GM21576 (cell line): ENCODE results near the gene YWHAQ.
A peak's percentile ranks its signal among the peaks of the same experiment; 100 is the strongest.

Experiments used
- ATAC-seq: cut with Tn5 transposase; IDR thresholded peaks from one replicate; pipeline ENCODE4 v1.9.1; 2021; ENCODE audit warnings: mild to moderate bottlenecking, moderate library complexity; ENCODE audit not compliant: unreplicated experiment

Gene YWHAQ

DNA sequence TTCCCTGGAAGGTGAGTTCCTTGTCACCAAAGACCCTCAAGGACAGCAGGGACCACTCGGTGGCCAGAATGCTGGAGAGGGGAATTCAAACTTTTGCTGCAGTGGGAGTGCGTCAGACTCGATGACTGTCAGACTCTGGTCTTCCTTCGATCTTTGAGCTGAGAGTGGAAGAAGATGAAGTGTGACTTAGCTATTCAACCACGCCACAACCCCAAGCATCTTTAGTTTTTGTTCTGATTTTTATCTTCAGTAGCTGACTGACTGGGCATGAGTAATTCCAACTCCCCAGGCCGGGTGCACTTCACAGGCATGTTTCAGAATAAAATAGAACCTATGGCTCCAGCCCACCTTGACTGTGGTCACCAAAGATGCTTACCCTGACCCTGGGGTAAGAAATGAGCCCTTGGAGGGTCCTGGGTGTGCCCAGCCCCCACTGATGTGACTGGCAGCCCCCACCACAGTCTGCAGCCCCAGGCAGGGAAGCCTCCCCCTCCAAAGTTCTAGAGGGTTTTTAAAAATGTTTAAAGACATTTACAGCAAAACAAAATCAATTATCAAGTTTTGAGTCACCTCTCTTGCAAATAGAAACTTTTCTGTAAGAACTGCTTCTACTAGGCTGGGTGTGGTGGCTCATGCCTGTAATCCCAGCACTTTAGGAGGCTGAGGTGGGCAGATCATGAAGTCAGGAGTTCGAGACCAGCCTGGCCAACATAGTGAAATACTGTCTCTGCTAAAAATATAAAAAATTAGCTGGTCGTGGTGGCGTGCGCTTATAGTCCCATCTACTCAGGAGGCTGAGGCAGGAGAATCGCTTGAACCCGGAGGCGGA, 24.9 kb upstream of the YWHAQ start:
- peak; percentile 49 for ATAC-seq

DNA sequence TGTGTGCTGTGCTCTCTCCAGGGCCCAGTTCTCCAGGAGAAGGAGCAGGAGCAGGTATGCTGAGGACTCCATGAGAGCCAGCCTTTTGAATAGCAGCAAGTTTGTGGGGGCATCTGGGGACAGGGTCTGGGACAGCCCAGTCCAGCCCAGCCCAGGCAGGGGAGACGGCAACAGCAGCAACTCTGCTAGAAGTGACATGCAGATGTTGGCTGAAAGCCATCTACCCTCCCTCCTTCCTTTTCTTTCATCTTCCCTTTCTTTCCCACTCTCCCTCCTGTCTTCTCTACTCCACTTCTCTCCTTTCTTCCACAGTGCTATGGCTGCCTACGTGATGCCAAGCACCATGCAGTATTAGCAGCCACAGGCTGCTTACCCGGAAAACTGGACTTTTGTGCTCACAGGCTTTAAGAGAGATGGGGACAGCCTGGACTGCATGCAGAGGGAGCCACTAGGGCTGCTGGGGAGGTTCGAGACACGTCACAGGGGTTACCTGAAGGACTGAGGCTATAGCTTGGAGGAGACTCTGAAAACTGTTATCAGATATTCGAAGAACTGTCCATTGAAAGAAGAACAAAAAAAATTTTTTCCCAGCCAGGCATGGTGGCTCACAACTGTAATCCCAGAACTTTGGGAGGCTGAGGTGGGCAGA, 23.8 kb upstream of the YWHAQ start:
- no peak for ATAC-seq

DNA sequence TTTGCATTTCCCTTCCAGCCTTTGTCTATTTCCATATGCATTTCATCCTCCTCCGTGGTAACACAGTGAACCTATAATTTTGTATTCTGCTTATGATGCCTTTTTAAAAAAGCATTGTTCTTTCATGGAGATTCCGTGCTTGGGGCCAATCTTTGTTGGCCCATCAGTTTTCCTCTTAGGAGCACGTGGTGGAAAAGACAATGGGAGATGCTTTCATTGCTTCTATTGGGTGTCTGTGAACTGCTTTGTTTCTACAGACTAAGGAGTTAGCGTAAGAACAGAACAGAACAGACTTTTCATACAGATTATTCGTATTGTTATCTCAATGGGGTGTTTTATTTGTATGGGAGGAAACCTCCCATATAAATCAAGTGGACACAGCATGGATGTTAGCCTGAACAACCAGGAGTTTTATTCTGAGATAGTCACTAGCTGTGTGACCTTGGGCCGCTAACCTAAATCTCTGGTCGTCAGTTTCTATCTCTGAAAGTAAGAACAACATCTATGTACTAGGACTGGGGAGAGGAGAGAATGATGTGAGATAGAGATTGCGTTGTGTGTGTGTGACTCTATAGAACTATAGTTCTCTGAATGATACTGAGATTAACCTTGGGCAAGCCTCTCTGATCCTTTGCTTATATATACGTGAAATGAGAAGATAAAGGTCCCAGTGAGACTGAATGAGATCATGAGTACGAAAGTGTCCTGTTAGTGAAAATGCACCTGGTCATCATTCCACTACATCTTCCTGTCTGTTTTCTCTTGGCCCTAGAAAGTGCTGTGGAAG, 22.9 kb upstream of the YWHAQ start:
- ATAC-seq = no peak

GRCh38 chr2:9652898-9653479, 22.2 kb upstream of the YWHAQ start:
- ATAC-seq = no peak

DNA sequence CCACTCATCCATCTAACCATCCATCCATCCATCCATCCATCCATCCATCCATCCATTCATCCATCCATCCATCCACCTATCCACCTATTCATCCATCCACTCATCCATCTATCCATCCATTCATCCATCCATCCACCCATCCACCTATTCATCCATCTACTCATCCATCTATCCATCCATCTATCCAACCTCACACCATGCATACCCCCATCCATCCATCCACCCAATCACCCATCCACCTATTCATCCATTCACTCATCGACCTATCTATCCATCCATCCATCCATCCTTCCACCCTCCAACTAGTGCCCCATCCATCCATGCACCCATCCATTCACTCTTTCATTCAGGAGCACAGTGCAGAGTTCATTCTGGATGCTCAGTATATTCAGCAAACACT, 21.5 kb upstream of the YWHAQ start:
- ATAC-seq = no peak

- no peak for ATAC-seq
Observed at GRCh38 chr2:9650119-9650821, 19.5 kb upstream of the YWHAQ start.

- no peak for ATAC-seq
Observed at GRCh38 chr2:9649261-9649660, 18.5 kb upstream of the YWHAQ start.

DNA sequence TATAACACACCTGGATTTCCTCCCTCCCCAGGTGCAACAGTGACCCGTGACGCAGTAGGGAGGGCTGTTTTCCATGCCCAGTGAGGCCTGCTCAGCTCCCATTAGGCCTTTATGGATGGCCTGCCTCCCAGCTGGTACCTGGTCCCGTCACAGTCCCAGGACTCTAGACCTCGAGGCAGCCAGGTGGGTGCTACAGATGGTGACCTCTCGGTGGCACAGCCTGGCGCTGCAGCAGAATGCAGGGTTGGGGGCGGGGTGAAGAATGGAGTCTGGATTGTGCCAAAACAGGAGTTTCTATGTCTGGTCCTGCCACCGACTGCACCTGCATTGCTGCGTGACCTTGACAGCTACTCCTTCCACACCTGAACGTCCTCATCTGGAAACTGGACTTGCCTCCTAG, 18.0 kb upstream of the YWHAQ start:
- ATAC-seq = no peak

DNA sequence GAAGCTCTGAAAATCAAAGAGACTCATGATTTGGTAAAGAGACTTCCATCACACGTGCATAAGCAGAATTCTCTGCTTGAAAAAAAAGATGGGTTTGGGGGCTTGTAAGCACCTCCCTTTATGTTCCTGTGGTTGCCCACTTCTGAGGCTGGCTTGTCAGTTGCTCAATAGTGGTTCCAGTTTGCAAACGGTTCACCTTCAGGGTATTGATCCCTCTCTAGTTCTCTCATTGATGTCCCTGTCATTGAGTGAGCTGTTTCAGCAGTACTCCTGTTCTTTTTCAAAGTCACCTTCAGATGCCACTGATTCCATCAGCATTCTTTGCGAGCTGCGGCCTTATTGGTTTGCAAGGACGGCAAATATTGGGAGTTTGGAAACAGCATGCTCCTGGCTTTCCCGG, 17.1 kb upstream of the YWHAQ start:
- no peak for ATAC-seq

DNA sequence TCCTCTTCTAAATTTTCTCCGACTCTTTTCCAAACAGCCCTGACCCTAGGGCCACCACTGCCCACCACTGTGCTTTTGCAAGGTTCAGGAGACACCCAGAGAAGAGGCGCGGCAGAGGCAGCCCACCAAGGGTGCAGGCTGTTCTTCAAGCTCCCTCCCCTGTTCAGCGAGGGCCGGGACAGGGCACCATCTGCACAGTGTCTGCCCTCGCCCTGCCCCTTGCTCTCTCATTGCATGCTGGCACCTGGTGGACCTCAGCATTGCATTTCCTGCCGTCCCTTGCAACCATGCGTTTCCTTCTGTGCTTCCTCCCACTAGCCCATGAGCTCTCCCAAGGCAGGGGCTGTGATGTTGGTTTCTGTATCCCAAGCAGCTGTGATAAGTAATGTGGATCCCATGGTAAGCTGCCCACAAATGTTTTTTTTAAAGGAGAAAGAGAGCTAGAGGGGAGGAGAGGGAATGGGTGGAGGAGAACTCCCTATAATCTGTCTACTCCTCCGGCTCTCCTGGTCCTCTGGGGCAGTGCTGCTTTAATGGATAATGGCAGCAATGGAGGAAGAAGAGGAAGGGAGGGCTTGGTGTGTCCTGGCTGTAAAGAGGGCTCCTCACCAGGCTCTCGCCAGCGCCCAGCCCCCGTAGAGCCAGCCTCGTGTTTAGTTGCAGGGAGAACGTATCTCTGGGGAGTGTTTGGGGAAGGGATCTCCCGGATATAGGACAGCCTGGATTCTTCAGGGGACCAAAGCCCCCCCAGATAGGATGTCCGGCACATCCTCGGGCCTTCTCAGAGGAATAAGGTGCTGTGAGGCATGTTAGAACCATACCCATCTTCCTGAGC, 15.6 kb upstream of the YWHAQ start:
- ATAC-seq = no peak

DNA sequence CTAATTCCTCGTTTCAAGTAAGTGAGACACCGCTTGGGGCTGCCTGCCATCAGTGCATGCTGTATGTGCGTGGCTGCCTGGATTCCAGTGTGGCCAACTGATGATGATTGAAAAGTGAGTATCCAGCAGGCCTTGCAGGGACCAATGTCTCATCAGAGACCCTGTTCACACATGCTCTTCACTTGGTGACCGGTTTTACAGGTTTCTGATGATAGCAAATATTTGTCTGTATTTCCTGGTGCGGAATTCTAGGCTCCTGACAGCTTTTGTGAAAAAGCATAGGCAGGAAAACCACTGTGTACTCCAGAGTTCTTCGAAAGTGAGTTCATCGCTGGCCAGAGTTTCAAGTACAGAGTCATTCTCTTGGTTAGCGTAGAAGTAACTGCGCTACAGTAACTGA, 13.8 kb upstream of the YWHAQ start:
- ATAC-seq = no peak

DNA sequence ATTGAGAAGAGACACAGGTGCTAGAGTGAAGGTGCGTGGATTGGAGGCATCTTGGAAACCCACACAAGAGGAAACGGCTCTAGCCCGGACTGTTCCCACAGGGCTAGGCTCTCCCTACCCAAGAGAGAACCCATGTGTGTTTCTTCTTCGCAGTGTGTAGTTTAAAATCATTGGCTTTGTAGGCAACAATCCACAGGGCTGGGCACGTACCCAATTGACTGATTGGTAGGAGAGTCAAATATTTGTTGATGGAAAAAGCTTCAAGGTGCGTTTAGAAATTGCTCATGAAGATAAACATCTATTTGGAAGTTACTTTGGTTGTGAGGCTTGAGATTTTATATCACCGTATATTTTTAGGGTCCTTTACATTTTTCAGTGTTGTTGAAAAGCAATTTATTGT, 13.2 kb upstream of the YWHAQ start:
- ATAC-seq = no peak

GRCh38 chr2:9641641-9642040, 10.8 kb upstream of the YWHAQ start:
- ATAC-seq = no peak

GRCh38 chr2:9640403-9641104, 9.8 kb upstream of the YWHAQ start:
- ATAC-seq = no peak

DNA sequence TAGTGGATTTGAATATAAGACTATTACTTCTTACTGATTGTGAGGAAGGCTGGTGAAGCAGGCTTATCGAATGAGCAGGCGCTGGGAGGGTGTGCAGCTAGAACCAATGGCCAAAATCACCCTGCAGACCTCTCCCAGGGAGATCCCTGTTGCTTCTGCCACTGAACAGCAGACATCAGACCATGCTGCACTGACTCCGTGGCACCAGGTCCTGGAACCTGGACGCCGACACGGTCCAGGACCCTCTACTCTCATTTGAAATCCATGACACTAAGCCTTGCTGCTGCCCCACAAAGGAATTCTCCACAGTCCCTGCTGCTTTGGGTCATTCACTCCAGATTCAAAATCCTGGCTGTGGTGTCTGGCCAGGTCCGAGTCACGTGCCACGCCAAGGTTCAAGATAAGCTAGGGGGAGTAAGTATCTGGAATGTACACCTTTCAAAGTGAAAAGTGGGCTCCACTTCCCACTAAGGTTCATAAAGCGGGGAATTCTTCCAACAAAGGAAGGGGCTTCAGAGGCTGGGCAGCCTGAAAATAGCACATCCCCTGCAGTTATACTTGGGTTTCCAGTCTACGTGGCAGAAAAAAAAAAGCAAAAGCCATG, 9.0 kb upstream of the YWHAQ start:
- no peak for ATAC-seq

DNA sequence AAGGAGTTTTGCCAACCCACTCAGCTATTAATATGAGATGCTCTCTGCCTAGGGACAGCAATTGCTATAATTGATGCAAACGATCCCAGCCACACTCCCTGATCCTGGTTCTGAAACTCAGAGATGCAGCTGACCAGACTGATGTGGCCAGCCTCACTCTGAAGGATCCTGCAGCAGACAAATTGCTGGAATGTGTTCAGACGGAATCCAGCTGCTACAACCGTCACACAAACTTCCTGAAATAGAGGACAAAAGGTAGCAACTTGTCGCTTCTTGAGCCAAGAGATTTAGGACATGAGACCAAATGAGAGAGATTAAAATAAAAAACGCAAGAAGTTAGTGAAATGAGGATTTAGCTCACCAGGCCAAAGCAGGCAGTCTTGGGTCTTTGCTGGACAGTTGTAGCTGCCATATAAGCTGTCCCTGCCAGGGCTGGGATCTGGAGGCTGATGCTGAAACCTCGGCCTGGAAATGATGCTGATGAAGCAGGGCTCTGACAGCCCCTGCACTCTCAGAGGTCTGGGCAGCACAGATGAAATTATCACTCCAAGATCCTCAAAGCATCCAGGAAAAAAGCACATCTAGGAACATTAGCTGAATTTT, 8.3 kb upstream of the YWHAQ start:
- no peak for ATAC-seq

- ATAC-seq = no peak
Observed at GRCh38 chr2:9638532-9638931, 7.7 kb upstream of the YWHAQ start.

GRCh38 chr2:9637330-9637729, 6.5 kb upstream of the YWHAQ start:
- no peak for ATAC-seq

DNA sequence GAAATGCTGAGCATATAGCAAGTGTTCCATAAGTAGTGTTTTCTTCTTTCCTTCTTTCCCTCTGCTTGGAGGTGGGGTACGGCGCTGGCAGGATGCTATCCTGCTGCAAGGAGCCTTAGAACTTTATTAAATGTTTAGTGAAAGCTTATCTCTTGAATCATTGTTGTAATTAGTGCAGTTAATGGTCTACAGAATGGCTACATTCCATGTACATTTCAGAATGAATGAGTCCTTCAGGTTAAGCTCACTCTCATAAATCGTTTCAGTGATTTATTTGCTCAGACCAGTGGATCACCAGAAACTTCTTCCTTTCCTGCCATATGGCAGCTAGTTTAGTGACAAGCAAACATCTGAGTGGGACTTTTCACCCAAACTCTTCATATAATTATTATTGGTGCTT, 3.3 kb upstream of the YWHAQ start:
- no peak for ATAC-seq
